Neural progenitor cell (in vitro differentiated cells): ENCODE measurements around the gene CREBRF.

Experiments
- EZH2 ChIP-seq: fragments of 200-600 bp; sonication (generic); IDR thresholded peaks from 2 replicates; pipeline ENCODE4 v1.6.1; 2017; ENCODE audit warnings: antibody characterized with exemption, mild to moderate bottlenecking, moderate library complexity
- EZH2phosphoT487 ChIP-seq: fragments of 200-600 bp; sonication (generic); IDR thresholded peaks from 2 replicates; pipeline ENCODE4 v1.6.1; 2017; ENCODE audit warnings: antibody characterized with exemption
- TF ChIP-seq, protein P1 (sequence below): fragments of 200-600 bp; sonication (generic); IDR thresholded peaks from 2 replicates; pipeline ENCODE4 v1.5.1; 2017; ENCODE audit warnings: antibody characterized with exemption, mild to moderate bottlenecking

DNA sequence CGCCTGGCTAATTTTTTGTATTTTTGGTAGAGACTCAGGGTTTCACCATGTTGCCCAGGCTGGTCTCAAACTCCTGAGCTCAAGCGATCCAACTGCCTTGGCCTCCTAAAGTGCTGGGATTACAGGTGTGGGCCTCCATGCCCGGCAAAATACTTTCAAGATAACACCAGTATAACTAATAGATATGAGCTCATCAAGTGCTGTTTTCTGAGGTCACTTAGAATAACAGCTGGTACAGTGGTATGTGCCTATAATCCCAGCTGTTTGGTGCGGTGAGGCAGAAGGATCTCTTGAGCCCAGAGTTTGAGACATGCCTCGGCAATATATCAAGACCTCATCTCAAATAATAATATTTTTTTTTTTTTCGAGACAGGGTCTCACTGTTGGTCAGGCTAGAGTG, 30.5 kb upstream of the CREBRF start:
- TF ChIP-seq, protein P1, sequence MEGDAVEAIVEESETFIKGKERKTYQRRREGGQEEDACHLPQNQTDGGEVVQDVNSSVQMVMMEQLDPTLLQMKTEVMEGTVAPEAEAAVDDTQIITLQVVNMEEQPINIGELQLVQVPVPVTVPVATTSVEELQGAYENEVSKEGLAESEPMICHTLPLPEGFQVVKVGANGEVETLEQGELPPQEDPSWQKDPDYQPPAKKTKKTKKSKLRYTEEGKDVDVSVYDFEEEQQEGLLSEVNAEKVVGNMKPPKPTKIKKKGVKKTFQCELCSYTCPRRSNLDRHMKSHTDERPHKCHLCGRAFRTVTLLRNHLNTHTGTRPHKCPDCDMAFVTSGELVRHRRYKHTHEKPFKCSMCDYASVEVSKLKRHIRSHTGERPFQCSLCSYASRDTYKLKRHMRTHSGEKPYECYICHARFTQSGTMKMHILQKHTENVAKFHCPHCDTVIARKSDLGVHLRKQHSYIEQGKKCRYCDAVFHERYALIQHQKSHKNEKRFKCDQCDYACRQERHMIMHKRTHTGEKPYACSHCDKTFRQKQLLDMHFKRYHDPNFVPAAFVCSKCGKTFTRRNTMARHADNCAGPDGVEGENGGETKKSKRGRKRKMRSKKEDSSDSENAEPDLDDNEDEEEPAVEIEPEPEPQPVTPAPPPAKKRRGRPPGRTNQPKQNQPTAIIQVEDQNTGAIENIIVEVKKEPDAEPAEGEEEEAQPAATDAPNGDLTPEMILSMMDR = no peak
- TF ChIP-seq EZH2 (no peak), EZH2phosphoT487 (no peak)
